ENCODE measurements around the gene CADPS.

GRCh38 chr3:62923066-62923465 is 47.9 kb upstream of the CADPS start:
- TF ChIP-seq JUN (IDR thresholded peaks at IDR 0.05) (no peak), CTCF (IDR thresholded peaks at IDR 0.05) (no peak), CBX8 (IDR thresholded peaks at IDR 0.05) (no peak), RCOR1 (IDR thresholded peaks at IDR 0.05; ENCODE audit: low read depth, low read length) (no peak), HOXB5 (CRISPR knock-in tag; IDR thresholded peaks at IDR 0.05) (no peak), TP53 (CRISPR knock-in tag; IDR thresholded peaks at IDR 0.05) (no peak), RARB (CRISPR knock-in tag; IDR thresholded peaks at IDR 0.05) (no peak), PBX3 (IDR thresholded peaks at IDR 0.05) (no peak)

All from A549 (cell line).